T1000 (cell line): ENCODE measurements around the gene ZFYVE21.

Source experiments
- DNase-seq: peaks from one replicate; lab custom pipeline; 2025; ENCODE audit warnings: mixed read lengths; lab: John Stamatoyannopoulos, UW

ZFYVE21 gene

DNA sequence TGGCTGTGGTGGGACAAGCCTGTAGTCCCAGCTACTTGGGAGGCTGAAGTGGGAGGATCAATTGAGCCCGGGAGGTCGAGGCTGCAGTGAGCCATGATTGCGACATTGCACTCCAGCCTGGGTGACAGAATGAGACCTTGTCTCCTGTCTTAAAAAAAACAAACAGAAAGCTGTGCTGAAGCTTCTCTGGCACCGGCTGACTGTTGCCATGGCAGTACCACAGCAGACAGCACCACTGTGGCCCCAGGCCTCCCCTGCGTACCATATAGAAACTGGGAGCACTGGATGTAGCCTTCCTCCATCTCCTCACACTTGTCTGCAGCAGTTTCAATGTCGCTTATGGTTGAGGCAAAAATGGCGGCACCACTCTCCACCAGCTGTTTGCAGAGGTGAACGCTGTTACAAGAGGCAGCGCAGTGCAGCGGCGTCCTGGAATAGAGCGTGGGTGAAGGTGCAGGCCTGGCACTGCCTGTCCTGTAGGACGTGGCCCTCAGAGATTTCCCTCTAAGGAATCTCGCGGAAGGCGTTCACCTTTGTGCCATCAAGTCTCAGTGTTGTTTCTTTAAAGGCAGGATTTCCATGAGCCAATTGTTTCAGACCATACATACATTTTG lies 21.9 kb downstream of the ZFYVE21 start:
- no peak for DNase-seq

DNA sequence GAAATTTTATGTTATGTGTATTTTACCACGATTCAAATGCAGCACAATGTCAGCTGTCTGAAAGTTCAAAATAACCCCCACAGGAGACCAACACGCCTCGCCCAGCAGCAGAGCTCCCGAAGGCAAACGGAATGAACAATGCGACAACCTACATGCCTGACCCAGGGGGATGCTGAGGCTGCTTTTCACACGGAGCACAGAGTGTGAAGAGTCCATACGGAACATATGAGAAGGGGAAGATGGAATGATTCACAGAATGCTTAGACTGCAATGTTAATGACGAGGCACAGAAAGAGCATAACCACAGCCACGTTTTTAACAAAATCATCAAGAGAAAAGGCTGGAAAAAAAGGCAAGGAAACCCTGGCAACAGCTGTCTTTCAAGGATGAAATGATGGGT lies 22.6 kb downstream of the ZFYVE21 start:
- no peak for DNase-seq

DNA sequence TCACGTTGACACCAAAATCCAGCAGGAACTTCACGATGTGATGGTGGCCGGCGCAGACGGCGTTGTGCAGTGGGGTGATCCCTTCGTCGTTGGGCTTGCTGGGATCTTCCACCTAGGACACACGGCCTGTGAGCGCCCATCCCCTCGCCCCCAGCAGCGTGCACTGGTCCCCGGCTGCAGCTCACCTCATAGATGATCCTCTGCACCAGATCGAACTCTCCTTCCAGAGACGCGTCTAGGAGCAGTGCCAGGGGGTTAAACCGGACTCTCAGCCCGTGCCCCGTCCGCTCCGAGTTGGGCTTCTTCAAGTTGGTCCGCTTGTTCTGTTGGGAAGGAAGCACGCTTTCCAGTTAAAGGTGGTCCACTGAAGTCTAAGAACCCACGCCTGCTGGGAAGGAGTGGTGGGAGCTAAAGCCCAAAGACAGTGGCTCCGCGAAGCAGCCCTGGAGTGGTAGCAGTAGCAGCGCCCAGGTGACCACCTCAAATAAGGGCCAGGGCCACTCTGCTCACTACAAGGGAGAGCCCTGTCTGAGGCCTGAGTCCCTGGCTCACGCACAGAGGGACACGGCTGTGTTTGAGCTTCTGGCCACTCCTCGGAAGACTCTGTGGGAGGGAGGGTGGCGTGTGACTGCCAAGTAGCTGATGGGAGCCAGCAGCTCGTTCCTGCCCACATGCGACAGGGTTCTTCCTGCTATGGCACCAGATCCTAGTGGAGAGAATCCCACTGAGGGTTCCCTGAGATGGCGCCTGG lies 23.3 kb downstream of the ZFYVE21 start:
- no peak for DNase-seq

DNA sequence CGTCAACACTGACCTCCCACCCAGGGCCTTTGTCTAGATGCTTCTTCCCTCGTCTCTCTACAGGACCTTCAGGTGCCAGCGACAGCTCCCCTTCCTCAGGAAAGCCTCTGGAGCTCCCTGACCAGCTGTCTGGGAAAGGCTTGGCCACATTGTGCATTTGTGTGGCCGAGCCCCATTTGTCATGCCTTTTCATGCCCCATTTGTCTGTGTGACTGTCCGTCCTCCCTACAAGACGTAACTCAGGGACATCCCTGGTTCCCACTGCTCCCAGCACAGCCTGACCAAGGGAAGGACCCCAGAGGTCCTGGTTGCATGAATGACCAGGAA lies 23.8 kb downstream of the ZFYVE21 start:
- no peak for DNase-seq

DNA sequence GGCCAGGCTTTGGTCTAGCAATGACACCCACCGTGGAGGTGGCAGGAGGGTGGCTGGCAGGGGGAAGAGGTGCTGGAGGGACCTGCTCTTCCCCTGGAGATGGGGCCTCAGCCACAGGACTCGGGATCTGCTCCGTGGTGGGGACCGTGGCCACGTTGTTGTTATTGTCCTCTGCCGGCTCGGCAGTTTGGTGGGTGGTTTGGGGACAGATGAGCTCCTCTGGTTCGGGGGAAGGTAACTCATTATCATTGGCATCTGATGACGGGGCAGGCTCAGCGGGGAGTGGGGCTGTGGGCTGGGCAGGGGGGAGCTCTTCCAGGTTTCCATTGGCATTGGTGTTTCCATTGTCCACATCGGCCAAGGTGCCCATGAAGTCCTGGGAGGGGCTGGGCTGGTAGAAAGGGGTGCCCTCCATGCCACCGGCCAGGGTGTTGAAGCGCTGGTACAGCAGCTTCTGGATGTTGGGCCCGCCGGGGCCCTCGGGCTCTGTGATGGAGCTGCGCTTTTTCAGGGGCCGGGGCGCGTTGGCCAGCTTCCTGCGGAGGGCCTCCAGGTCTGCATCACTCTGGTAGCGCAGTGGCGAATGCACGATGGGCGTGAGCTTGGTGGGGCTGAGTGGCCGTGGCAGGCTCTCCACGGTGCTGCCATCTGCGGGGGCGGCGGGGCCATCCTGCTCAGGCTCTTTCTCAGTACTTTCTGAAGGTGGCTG lies 24.3 kb downstream of the ZFYVE21 start:
- no peak for DNase-seq

DNA sequence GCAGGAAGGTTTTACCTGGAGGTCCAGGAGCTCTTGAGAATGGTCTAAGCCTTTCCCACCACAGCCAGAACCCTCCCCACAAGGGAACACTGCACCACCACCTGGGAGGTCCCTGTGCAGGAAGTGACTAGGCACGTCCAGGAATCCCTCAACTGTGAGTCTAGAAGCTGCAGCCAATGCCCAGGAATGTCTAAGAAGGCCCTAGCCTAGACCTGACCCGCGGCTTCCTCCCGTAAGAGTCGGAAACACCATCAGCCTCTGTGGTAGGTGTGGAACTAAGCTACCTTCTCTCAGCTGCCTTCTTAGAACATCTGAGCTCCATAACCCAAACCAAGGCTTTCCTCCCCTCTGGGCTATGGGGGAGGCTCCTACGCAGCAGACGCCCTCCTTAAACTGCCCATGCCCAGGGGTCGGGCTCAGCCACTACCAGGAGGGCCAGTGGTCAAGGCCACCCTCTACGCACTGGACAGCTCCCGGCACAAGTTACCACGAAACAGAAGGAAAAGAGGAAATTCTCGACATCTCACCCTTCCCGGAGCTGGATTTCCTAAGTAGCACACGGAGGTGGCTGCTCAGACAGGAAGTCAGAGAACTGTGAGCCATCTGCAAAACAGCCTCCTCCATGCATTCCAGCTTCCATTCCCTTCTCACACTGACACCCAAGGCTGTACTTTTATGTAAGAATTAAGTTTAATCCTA lies 25.5 kb downstream of the ZFYVE21 start:
- no peak for DNase-seq

DNA sequence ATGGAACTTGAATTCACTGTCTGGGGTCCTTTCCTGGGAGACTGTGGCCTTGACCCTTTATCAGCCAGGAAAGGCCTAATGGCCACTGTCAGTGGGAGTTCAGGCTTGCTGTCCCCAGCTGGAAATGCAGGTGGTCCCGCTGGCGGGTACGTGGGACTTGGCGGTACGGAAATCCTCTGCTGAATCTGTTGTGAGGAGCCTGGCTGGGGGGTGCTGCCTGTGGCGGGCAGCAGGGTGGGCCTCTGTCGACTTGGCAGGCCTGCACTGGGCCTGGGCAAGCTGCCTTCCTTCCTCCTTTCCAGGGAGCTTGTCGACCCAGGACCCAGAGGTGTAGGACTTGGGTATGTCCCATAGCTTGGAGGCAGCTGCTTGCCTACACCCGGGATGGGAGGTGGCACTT lies 26.3 kb downstream of the ZFYVE21 start:
- no peak for DNase-seq

DNA sequence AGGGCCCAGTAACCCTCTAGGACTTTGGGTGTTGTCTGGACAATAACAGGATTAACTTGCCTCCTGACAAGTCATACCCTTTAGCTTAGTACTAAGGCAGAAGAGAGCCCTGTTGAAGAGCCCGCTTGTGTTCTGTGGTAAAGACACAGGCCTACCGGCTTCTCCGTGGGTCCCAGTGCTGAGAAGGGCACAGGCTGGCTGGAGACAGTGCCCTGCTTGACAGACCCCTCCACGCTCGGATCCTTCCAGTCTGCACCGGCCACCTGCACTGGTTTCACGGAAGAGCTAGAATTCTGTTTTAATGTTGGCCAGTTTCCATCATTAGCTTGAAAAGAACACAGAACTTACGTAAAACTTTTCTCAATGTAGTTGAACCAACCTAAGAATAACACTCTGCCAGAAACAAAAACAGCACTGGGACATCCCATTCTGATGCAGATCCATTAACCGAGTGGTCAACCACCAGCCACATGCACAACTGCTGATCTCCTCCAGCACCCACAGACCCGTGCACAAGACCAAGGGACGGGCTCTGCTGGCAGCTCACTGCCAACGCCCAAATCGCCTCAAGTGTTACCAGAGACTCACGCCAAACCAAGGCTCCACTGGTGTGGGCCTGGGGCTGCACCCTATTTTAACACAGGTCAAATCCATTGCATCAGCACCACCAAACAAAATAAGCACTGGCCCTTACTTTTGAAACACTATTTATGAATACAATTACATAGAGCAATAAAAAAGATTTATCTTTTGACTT lies 27.1 kb downstream of the ZFYVE21 start:
- DNase-seq = no peak

DNA sequence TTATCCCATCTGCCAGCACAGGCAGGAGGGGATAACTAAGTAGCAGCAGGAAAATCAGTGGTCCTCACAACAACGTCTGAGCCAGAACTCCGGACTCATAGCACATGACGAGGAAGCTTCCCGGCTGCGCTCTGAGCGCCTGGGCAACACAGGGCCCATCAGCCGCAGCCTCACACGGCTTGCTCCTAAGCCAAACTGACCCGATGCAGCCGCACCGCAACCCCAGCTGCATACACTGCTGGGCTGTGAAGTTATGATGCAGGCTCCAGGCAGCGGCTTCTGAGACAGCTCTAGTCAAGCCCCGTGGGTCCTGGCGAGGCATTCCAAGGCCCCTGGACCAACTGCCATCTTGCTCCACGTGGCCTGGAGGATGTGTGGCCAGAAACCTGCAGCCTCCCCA lies 28.1 kb downstream of the ZFYVE21 start:
- DNase-seq = no peak

DNA sequence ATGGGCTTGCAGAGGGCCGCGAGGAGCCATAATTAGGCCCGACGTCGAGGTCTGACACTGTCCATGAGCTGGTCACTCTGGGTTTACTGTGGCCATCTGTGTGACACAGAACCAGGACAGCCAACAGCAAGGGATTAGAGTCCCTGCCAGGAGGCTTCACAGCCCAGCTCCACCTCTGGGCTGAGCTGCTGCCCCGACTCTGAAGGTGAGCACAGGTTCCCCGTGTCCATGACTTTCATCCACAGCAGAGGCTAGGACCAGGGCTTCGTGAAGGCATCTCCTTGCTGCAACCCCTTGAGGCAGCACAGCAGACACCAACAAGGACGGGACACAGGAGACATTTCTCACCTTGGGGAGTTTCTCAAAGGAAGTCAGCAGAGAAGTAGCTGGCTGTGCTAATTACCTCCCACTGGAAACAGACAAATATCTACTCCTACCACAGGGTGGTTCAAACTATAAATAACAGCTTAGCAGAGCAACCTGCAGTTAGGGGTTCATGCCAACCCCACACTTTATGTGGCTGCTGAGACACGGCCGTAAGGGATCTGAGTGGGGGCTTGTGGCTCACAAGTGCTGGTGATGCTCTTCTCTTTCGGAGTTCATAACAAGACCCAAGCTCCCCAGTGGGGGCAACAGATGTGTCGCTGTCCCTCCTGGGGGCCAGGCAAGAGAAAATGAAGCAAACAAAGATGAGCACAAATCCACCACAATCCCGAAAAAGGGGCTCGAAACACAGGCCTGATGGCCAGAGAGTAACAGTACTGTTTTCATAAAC lies 29.2 kb downstream of the ZFYVE21 start:
- no peak for DNase-seq

DNA sequence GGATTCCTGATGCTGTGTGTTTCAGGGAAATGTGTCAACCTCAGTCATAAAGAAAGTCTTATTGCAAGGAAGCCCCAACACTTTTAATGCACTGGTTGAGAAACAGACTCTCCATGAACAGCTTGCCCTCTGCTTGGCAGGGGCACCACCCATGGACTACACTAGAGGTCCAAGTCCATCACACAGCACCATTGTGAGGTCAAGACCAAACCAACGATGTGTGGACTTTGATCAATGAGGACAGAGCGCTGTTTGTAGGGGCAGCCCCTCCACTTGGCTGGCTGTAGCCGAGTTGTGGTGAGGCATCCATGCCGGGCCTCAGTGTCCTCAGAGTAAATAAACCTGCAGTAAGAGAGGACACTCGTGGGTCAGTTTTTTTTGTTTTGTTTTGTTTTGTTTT lies 29.8 kb downstream of the ZFYVE21 start:
- no peak for DNase-seq

DNA sequence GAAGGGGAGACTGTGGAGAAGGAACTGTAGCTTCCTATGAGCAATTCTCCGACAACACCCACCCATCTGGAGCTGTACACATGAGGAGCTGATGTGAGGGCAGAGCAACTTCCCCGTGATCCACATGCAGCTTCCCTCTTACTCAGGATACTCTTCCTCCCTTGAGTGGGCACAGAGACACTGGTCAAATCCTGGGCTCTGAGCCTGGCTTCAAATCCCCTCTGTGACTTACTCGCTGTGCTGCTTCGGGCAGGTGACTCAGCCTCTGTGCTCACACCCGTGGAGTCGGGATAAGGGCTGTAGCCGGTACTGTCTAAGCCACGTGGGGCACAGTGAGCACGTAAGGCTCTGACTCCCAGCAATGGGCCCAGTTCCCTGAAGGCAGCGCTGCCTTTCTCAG lies 31.1 kb downstream of the ZFYVE21 start:
- DNase-seq = no peak

DNA sequence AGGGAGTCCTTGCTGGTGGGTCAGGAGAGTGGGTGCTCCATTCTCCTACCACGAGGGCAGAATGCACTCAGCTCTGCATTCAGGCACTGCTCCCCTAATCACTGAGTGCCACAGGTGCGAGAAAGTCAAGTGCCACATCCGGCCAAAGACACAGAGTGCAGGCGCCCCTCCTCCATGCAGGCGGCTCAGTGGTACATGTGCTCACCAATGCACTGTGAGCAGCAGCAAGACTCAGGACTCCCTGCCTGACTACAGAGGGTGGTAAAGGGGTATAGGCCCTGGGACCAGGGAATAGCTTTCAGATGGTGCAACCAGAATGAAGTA lies 32.9 kb downstream of the ZFYVE21 start:
- DNase-seq = no peak

DNA sequence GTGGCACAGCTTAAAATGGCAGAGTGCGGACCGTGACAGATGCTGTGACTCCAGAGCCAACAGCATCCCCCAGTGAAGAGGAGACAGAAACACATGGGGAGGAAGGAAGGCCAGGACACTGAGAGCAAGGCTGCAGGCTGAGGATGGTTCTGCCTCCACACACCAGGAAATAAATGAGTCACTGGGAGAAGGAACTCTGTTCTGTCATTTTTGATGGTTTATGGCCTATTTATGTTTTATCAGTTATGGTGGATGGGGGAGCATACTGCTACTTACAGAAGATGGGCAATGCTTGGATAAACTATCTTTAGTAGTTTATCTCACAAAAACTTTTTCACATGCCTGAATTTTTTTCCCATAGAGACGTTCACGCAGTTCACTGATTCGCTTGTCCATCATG lies 33.8 kb downstream of the ZFYVE21 start:
- no peak for DNase-seq

DNA sequence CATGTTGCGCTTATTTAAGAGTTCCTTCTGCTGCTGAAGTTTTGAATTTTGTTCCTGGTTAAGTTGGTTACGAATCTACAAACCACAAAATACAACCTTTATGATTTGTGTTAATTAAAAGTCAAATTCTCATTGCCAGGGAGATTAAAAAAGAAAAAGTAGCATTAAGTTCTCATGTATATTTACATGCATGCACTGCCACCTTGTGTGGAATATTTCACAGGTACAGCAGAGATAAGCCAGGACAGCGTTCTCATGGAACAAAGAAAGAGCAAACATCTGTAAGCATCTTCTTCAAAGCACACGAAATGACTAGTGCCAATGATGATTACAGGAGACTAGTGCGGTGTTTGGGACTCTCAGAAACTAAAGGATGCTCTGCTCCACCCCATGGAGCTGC lies 34.2 kb downstream of the ZFYVE21 start:
- no peak for DNase-seq

DNA sequence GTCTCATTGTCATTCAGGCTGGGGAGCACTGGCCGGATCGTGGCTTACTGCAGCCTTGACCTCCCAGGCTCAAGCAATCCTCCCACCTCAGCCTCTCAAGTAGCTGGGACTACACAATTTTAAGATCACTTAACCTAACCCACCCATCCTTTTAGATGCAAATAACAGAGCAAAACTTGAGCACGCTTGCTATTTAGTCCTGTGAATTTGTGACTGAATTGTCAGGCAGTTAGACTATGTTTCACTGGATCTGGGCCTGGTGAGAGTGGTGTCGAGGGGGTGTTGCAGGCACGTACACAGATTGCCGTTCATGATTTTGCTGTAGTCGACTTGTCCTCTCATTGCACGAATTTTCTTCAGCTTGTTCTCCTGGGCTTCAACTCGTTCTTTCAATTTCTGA lies 38.2 kb downstream of the ZFYVE21 start:
- no peak for DNase-seq

DNA sequence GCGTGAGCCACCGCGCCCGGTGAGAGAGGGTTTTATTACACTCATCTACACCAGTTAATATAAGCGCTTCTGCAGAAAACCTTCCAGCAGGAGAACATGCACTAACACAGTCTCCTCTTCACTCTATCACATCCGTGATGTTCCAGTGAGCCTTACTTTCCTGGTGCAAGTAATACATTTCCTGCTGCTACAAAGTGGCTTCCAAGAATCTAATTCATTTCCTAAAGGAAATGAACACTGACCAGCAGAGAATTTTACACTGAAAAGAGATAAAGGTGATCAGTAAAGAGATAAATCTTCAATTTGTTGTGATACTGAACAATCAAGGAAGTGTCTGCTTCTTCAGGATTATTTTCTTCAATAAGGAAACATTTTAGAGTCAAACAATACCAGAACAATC lies 39.5 kb downstream of the ZFYVE21 start:
- no peak for DNase-seq

DNA sequence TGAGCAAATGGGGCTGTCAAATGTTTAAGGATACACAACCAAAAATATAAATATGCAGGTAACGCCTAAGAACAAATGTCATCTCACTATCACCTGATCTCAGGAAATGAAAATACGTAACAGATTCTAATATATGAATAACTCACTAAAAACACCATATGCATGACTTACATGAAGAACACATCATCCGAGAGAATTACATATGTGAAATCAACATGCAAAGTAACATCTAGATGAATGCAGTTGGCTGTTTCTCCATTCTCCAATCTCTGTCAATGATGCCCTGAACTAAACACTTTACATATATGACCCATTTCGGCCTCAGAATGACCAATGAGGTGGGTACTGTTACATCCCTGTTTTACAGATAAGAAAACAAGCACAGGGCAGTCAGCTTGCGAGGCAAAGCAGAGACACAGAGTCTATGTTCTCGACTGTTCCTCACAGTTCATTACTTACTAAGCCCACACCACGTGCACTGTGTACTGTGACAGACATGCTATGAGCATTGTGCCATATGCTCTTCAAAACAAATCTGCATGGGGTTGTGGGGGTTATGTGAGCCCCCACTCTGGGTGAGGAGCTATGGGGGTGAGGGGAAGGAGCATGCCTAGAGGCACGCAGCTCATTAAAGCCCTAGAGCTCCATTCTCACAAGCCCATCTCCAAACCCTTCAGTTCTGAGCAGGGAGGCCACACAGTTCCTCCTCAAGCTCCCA lies 42.6 kb downstream of the ZFYVE21 start:
- DNase-seq = no peak

DNA sequence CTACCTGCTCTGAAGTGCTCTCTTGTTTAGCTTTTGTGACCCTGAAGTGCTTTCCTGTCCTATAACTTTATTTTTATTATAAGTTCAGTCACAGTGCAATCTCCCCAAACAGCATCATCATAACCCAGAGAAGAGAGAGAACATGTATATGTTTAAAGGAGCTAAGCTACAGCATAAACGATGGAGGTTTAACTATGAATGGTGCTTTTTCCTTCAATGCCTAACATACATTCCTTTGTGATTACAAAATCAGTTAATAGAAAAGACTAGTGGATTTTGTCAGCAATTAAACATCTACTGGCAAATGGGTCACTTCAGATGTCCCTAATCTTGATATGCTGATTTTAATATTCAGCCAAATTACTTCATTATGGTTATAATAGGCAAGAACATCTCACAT lies 46.4 kb downstream of the ZFYVE21 start:
- DNase-seq = no peak

DNA sequence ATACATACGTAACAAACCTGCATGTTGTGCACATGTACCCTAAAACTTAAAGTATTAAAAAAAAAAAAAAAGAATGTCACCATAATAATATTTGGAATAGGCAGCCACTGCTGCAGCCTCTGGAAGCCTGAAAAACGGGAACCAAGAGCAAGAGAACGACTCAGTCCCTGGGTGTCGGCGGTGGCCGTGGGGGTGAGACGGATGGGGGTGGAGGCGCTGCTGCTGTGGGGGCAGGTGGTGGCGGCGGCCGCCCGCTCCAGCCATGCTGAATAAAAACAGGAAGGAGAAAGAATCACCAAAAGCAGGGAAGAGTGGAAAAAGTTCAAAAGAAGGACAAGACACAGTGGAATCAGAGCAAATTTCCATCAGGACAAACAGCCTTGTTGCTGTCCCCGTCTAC lies 46.9 kb downstream of the ZFYVE21 start:
- no peak for DNase-seq
